Erythroblast (primary cell): ENCODE data around the gene C3orf49.
A peak's percentile ranks its signal among the peaks of the same experiment; 100 is the strongest.

Experiments used
- DNase-seq, 2 experiments: peaks; one replicate each; lab custom pipeline; 2025; lab: John Stamatoyannopoulos, UW
- GATA1 ChIP-seq: IDR thresholded peaks from 2 replicates; pipeline ENCODE4 v1.6.1; 2011; ENCODE audit warnings: low read depth, mild to moderate bottlenecking, control low read depth, low read length, moderate library complexity
- POLR2A ChIP-seq: IDR thresholded peaks from 2 replicates; pipeline ENCODE4 v1.6.1; 2011; ENCODE audit warnings: mild to moderate bottlenecking, low read length

The C3orf49 gene

GRCh38 chr3:63824309-63824708, 5.2 kb downstream of the C3orf49 start:
- no peak for DNase-seq
- TF ChIP-seq POLR2A (no peak), GATA1 (no peak)

GRCh38 chr3:63830526-63830925, 11.4 kb downstream of the C3orf49 start:
- TF ChIP-seq GATA1, result no peak
- TF ChIP-seq POLR2A, result no peak
- DNase-seq, result no peak

- DNase-seq, result no peak
- no peak for TF ChIP-seq GATA1
- no peak for TF ChIP-seq POLR2A
Observed at GRCh38 chr3:63832395-63832794, 13.3 kb downstream of the C3orf49 start.

GRCh38 chr3:63841704-63842103, 22.6 kb downstream of the C3orf49 start:
- DNase-seq, result no peak
- TF ChIP-seq GATA1 (no peak), POLR2A (no peak)

- no peak for DNase-seq
- TF ChIP-seq POLR2A, result no peak
- TF ChIP-seq GATA1, result no peak
Observed at GRCh38 chr3:63842127-63842526, 23.0 kb downstream of the C3orf49 start.

GRCh38 chr3:63845215-63845614, 26.1 kb downstream of the C3orf49 start:
- TF ChIP-seq POLR2A (no peak), GATA1 (no peak)
- no peak for DNase-seq

GRCh38 chr3:63847718-63848450, 28.8 kb downstream of the C3orf49 start:
- DNase-seq, result no peak
- TF ChIP-seq POLR2A (no peak), GATA1 (no peak)

GRCh38 chr3:63849175-63849574, 30.1 kb downstream of the C3orf49 start:
- DNase-seq, result no peak
- no peak for TF ChIP-seq POLR2A
- no peak for TF ChIP-seq GATA1

GRCh38 chr3:63851287-63851686, 32.2 kb downstream of the C3orf49 start:
- no peak for DNase-seq
- TF ChIP-seq POLR2A, result no peak
- TF ChIP-seq GATA1, result no peak

- TF ChIP-seq POLR2A, result no peak
- TF ChIP-seq GATA1, result no peak
- DNase-seq, result no peak
Observed at GRCh38 chr3:63853106-63853505, 34.0 kb downstream of the C3orf49 start.

- TF ChIP-seq POLR2A, result no peak
- no peak for TF ChIP-seq GATA1
Observed at GRCh38 chr3:63855333-63855940, 36.3 kb downstream of the C3orf49 start.

GRCh38 chr3:63857311-63857710, 38.2 kb downstream of the C3orf49 start:
- DNase-seq, result no peak
- TF ChIP-seq GATA1, result no peak

More at GRCh38 chr3:63855333-63855940, 36.3 kb downstream of the C3orf49 start:
- peak in 1 of 2 experiments; percentile 7 for DNase-seq

- TF ChIP-seq GATA1, result no peak
- no peak for TF ChIP-seq POLR2A
- DNase-seq, result no peak
Observed at GRCh38 chr3:63860776-63861175, 41.7 kb downstream of the C3orf49 start.

- TF ChIP-seq GATA1, result no peak
- no peak for TF ChIP-seq POLR2A
- DNase-seq, result no peak
Observed at GRCh38 chr3:63861306-63861705, 42.2 kb downstream of the C3orf49 start.

- peak in 1 of 2 experiments; percentile 53 for DNase-seq
- TF ChIP-seq POLR2A, result no peak
- no peak for TF ChIP-seq GATA1
Observed at GRCh38 chr3:63862804-63863149, 43.7 kb downstream of the C3orf49 start.
